CD4-positive, alpha-beta T cell (primary cell): Measurements from ENCODE around the gene VWA8. TPM values are rescaled to one million over a fixed set of nuclear protein-coding genes. Genes with fewer than 3 reads are reported as not detected.

Experiments used
- ATAC-seq: fragments of 200-7000 bp; cut with Tn5 transposase; one replicate; pipeline ENCODE4 v1.10.0; 2022; ENCODE audit warnings: mild to moderate bottlenecking; ENCODE audit not compliant: poor library complexity
- CTCF ChIA-PET: fragments of 350-600 bp; sonication (Branson Sonifier 250); formaldehyde crosslinking; loops from one replicate; lab custom pipeline; 2021; ENCODE audit warnings: antibody characterized with exemption, inconsistent platforms; lab: Charles Lee
- POLR2A ChIA-PET: fragments of 350-600 bp; sonication (Branson Sonifier 250); formaldehyde crosslinking; loops from one replicate; lab custom pipeline; 2021; ENCODE audit warnings: antibody characterized with exemption, inconsistent platforms; lab: Charles Lee
- DNase-seq, 14 experiments: peaks; one replicate each; pipeline ENCODE4 v3.0.0-alpha.2; 2013 to 2020; ENCODE audit warnings: mixed read lengths in 2 of 14
- H3K27ac ChIP-seq, 2 donors: one replicate each; pipeline versions ENCODE4 v1.5.1 to v1.7.0; 2013; ENCODE audit warnings: low read length in 2 of 2, low read depth in 1 of 2, mild to moderate bottlenecking in 1 of 2
- H3K27me3 ChIP-seq, 2 experiments: 1 replicate in 1 of 2; 2 replicates in 1 of 2; pipeline versions ENCODE4 v1.6.1 to v1.7.0; 2013; ENCODE audit warnings: low read length in 2 of 2, control low read depth in 1 of 2, mild to moderate bottlenecking in 1 of 2, moderate library complexity in 1 of 2; ENCODE audit not compliant: insufficient read depth in 2 of 2, control insufficient read depth in 1 of 2
- H3K36me3 ChIP-seq: one replicate; pipeline ENCODE4 v1.6.1; 2013; ENCODE audit warnings: low read length, control low read depth; ENCODE audit not compliant: insufficient read depth
- H3K4me1 ChIP-seq: one replicate; pipeline ENCODE4 v1.6.1; 2013; ENCODE audit warnings: low read length, control low read depth; ENCODE audit not compliant: insufficient read depth
- H3K4me3 ChIP-seq: one replicate; pipeline ENCODE4 v1.5.1; 2013; ENCODE audit warnings: mild to moderate bottlenecking, low read length, moderate library complexity
- H3K9me3 ChIP-seq, 2 experiments: 1 replicate in 1 of 2; 2 replicates in 1 of 2; pipeline versions ENCODE4 v1.6.1 to v1.7.0; 2013; ENCODE audit warnings: low read length in 2 of 2, mild to moderate bottlenecking in 2 of 2, control low read depth in 1 of 2, moderate library complexity in 1 of 2; ENCODE audit not compliant: control insufficient read depth in 1 of 2, insufficient read depth in 1 of 2
- H3K27ac Mint-ChIP-seq: one replicate; pipeline ENCODE4 v1.8.0; 2020; ENCODE audit warnings: mixed read lengths
- H3K27me3 Mint-ChIP-seq: one replicate; pipeline ENCODE4 v1.8.0; 2021; ENCODE audit warnings: mixed read lengths
- H3K36me3 Mint-ChIP-seq: one replicate; pipeline ENCODE4 v1.8.0; 2021; ENCODE audit warnings: low read depth, mixed read lengths
- H3K4me1 Mint-ChIP-seq: one replicate; pipeline ENCODE4 v1.8.0; 2021; ENCODE audit warnings: low read depth, mixed read lengths
- H3K4me3 Mint-ChIP-seq: one replicate; pipeline ENCODE4 v1.8.0; 2020; ENCODE audit warnings: mild to moderate bottlenecking, mixed read lengths
- H3K9me3 Mint-ChIP-seq: one replicate; pipeline ENCODE4 v1.8.0; 2020; ENCODE audit warnings: mixed read lengths
- intact Hi-C, 2 experiments: fragments of 100-400 bp; cut with DNase I in 1 of 2; cut with micrococcal nuclease in 1 of 2; formaldehyde crosslinking; loops; one replicate each; pipeline versions ENCODE4 v1.15.1 to v1.9.0; 2023 to 2025; cut with DNase I, micrococcal nuclease
- total RNA-seq, 174 experiments: library from RNA in 2 of 174; stranded (reverse) in 2 of 174; gene quantifications; one replicate each; pipeline ENCODE4 v1.2.3 and lab custom pipeline; 2021 to 2026
- TF ChIP-seq, protein P1 (sequence below): fragments of 200-600 bp; IDR thresholded peaks from one replicate; pipeline ENCODE4 v1.8.0; 2022; ENCODE audit warnings: antibody characterized with exemption, mild to moderate bottlenecking

VWA8 gene
- total RNA-seq, 2 experiments from 2014 or later = 18.7 to 19.0 TPM

DNA sequence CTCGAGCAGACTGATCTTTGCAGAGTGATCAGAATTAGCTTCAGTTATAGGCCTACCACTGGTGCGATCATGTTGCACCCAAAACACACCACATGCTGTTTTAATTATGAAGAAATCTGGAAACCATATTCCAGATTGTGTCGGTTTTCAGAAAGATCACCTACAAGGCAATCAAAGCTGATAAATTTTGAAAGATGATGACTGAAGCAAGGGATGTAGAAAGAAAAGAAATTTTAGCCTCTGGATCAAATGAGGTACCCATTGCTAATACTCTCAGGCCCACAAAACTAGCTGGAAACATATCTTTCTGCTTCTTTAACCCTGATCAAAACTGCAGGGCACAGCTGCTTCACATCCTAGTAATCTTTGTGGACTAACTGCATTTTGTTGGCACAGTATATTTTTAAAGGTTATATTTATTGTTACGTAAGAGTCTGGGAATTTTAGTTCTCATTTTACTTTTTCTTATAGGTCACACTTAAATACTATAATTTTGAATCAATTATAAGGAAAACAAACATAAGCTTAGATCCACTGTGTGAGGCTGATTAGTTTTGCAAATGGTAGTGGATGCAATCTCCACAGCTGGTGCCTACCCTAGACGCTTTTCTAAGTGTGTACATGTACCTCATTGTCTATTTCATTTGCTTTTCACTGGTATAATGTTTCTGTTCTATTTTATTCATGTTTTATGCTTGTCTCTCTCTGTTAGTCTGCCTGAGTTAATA lies 352.6 kb downstream of the VWA8 start:
- Histone ChIP-seq H3K4me1 (no peaks in the 10 kb centered on the region), H3K27me3 (no peaks in the 10 kb centered on the region), H3K9me3 (no peaks in the 10 kb centered on the region), H3K27ac (no peak overlapping the region), H3K36me3 (peaks cover 52% of the 10 kb centered on the region), H3K4me3 (no peak overlapping the region)
- ATAC-seq = no peak
- Mint-ChIP-seq H3K9me3 (no peaks in the 10 kb centered on the region), H3K4me3 (no peak overlapping the region), H3K36me3 (peaks cover 84% of the 10 kb centered on the region), H3K27me3 (no peaks in the 10 kb centered on the region), H3K27ac (no peak overlapping the region), H3K4me1 (no peaks in the 10 kb centered on the region)
- CTCF ChIA-PET = interaction anchor here (0.9 to 1.7 kb wide), 2 partner anchors 14 to 15 kb away, joined by 3 to 5 read pairs; no protein-coding TSS in a partner anchor
- POLR2A ChIA-PET = interaction anchor here (0.6 kb wide), 1 partner anchor 85 kb away, joined by 3 read pairs; no protein-coding TSS in a partner anchor
- TF ChIP-seq, protein P1, sequence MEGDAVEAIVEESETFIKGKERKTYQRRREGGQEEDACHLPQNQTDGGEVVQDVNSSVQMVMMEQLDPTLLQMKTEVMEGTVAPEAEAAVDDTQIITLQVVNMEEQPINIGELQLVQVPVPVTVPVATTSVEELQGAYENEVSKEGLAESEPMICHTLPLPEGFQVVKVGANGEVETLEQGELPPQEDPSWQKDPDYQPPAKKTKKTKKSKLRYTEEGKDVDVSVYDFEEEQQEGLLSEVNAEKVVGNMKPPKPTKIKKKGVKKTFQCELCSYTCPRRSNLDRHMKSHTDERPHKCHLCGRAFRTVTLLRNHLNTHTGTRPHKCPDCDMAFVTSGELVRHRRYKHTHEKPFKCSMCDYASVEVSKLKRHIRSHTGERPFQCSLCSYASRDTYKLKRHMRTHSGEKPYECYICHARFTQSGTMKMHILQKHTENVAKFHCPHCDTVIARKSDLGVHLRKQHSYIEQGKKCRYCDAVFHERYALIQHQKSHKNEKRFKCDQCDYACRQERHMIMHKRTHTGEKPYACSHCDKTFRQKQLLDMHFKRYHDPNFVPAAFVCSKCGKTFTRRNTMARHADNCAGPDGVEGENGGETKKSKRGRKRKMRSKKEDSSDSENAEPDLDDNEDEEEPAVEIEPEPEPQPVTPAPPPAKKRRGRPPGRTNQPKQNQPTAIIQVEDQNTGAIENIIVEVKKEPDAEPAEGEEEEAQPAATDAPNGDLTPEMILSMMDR = no peak
- DNase-seq = no peak
- intact Hi-C loops = no loop called here

DNA sequence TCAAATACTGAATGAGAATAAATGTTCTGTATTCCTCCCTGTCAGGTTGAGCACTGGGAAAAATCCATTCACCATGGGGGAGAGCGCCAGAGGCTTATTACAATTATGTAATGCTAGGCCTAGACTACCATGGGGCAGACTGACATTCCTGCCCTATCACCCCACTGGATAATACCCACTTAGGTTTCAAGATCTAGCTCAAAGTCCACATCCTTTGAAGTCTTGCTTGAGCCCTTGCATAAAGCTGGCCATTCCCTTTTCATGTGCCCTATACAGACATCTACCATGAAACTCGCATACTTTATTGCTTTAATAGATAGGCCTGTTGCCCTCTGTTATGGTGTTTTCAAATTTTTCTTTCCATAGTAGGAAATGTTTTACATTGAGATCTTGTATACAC lies 354.3 kb downstream of the VWA8 start:
- CTCF ChIA-PET = no interaction called here
- Mint-ChIP-seq H3K36me3 (peaks cover 81% of the 10 kb centered on the region), H3K27ac (no peak overlapping the region), H3K27me3 (no peaks in the 10 kb centered on the region), H3K4me3 (no peak overlapping the region), H3K9me3 (no peaks in the 10 kb centered on the region), H3K4me1 (no peaks in the 10 kb centered on the region)
- DNase-seq (no peak), ATAC-seq (no peak)
- Histone ChIP-seq H3K36me3 (peaks cover 43% of the 10 kb centered on the region), H3K4me3 (no peak overlapping the region), H3K27me3 (no peaks in the 10 kb centered on the region), H3K27ac (no peak overlapping the region), H3K4me1 (no peaks in the 10 kb centered on the region), H3K9me3 (no peaks in the 10 kb centered on the region)
- intact Hi-C loops = no loop called here
- TF ChIP-seq, protein P1 = no peak
- POLR2A ChIA-PET = no interaction called here

DNA sequence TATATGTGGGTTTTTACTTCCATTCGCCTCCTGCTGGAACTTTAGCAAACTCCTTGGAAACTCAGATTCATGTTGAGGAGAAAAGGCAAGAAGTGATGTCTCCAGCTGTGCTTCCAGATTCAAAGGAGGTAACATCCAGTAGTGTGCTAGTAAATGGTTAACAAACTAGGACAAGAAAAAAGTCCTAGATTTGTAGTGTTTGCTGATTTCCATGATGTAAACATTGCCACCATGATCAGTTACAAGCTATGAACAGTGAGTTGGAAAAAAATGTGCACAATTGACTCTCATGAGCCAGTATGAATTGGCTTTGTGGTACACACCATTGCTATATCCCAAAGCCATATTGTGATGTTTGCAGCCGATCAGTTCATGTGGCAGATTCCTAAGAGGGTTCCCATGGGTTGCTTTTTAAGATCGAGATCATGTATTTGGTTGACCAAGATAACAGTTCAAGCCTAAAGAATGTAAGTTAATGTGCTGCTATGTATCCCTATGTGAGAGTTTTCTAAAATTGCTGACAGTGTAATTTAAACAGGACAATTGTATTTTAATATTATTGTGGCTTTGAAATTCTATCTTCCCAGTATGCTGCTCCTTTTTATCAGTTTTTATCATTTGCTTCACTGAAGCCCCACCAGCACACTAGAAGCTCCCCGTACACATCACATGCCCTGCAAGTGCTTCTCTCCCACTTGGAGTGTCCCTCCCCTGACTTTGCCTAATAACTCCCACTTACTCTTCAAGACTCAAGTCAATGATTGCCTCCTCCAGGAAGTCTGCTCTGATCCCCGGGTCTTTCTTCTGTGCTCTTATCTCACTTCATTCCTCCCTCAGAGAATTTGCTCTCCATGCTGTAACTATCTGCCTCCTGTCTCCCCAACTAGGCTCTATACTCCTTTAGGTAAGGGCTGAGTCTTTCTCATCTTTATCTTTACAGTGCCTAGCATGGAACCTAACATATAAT lies 355.3 kb downstream of the VWA8 start:
- ChIA-PET POLR2A (no interaction called here), CTCF (no interaction called here)
- Histone ChIP-seq H3K4me3 (no peak overlapping the region), H3K27ac (no peak overlapping the region), H3K9me3 (no peaks in the 10 kb centered on the region), H3K4me1 (no peaks in the 10 kb centered on the region), H3K36me3 (peaks cover 36% of the 10 kb centered on the region), H3K27me3 (no peaks in the 10 kb centered on the region)
- Mint-ChIP-seq H3K27ac (no peak overlapping the region), H3K4me1 (no peaks in the 10 kb centered on the region), H3K27me3 (no peaks in the 10 kb centered on the region), H3K4me3 (no peak overlapping the region), H3K9me3 (no peaks in the 10 kb centered on the region), H3K36me3 (peaks cover 81% of the 10 kb centered on the region)
- TF ChIP-seq, protein P1 = no peak
- intact Hi-C loops = no loop called here
- no peak for DNase-seq
- ATAC-seq = no peak
